DOHH2 (cell line): ENCODE measurements around the gene PAN3.

Source experiments
- H3F3A ChIP-seq: fragments of 200-600 bp; sonication (generic), shearing (Covaris generic); 2 replicates; pipeline ENCODE4 v1.6.0; 2016; ENCODE audit warnings: antibody characterized with exemption, mild to moderate bottlenecking; ENCODE audit not compliant: control insufficient read depth, insufficient read depth
- H3K27ac ChIP-seq: fragments of 200-600 bp; sonication (generic); 2 replicates; pipeline ENCODE4 v1.5.1; 2014; ENCODE audit warnings: low read depth, mild to moderate bottlenecking, low read length, moderate library complexity
- H3K27me3 ChIP-seq: fragments of 200-600 bp; sonication (generic); 2 replicates; pipeline ENCODE4 v1.6.1; 2014; ENCODE audit warnings: mild to moderate bottlenecking, low read length, mixed read lengths; ENCODE audit not compliant: control insufficient read depth
- H3K36me3 ChIP-seq: fragments of 200-600 bp; sonication (generic); 2 replicates; pipeline ENCODE4 v1.6.1; 2014; ENCODE audit warnings: mild to moderate bottlenecking, low read length, moderate library complexity, mixed read lengths; ENCODE audit not compliant: control insufficient read depth
- H3K4me1 ChIP-seq: fragments of 200-600 bp; sonication (generic); 2 replicates; pipeline ENCODE4 v1.6.1; 2014; ENCODE audit warnings: mild to moderate bottlenecking, low read length, mixed read lengths; ENCODE audit not compliant: control insufficient read depth
- H3K4me2 ChIP-seq: fragments of 200-600 bp; sonication (generic); 2 replicates; pipeline ENCODE4 v1.6.0; 2014; ENCODE audit warnings: mild to moderate bottlenecking, low read length, moderate library complexity
- H3K4me3 ChIP-seq: fragments of 200-600 bp; sonication (generic); 2 replicates; pipeline ENCODE4 v1.5.1; 2014; ENCODE audit warnings: mild to moderate bottlenecking, low read length, mixed read lengths
- H3K79me2 ChIP-seq: fragments of 200-600 bp; sonication (generic); 2 replicates; pipeline ENCODE4 v1.6.1; 2014; ENCODE audit warnings: mild to moderate bottlenecking, low read length, mixed read lengths; ENCODE audit not compliant: control insufficient read depth
- H3K9me2 ChIP-seq: fragments of 200-600 bp; sonication (generic); replicated peaks from 2 replicates; pipeline ENCODE4 v1.6.1; 2014; ENCODE audit warnings: mild to moderate bottlenecking, low read length, mixed read lengths; ENCODE audit not compliant: control insufficient read depth
- H3K9me3 ChIP-seq: fragments of 200-600 bp; sonication (generic); 2 replicates; pipeline ENCODE4 v1.6.1; 2014; ENCODE audit warnings: antibody characterized with exemption, low read length, mixed read lengths; ENCODE audit not compliant: control insufficient read depth, insufficient read depth
- H4K20me1 ChIP-seq: fragments of 200-600 bp; sonication (generic); 2 replicates; pipeline ENCODE4 v1.6.0; 2014; ENCODE audit warnings: low read depth, mild to moderate bottlenecking, antibody characterized with exemption, low read length, moderate library complexity; ENCODE audit not compliant: control insufficient read depth, insufficient read depth
- CTCF ChIP-seq: fragments of 200-600 bp; sonication (generic); IDR thresholded peaks from one replicate; pipeline ENCODE4 v1.5.1; 2014; ENCODE audit warnings: antibody characterized with exemption, mild to moderate bottlenecking, low read depth, low read length; ENCODE audit not compliant: poor library complexity, severe bottlenecking
- EZH2phosphoT487 ChIP-seq: fragments of 200-600 bp; sonication (generic); IDR thresholded peaks from 2 replicates; pipeline ENCODE4 v1.6.1; 2017; ENCODE audit warnings: borderline replicate concordance, mild to moderate bottlenecking, antibody characterized with exemption, low read length, moderate library complexity, mixed read lengths

PAN3 gene

DNA sequence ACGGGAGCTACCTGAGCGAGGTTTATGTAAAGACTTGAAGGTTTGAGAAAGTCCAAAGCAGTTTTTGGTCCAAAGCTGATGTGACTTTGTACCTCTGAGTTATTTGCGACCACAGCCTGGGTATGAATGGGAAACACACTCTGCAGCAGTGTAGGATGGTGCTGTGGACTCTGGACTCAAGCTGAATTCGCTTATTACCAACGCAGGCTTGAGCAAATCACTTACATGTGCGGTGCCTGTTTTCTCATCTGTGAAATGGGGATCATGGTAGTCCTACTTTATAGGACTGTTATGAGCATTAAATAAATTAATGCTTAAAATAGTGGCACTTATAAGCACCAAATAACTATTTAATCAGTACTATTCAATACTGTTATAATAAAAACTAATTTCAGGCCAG lies 176.5 kb downstream of the PAN3 start:
- H3K79me2 ChIP-seq, result no peaks in the 10 kb centered on the region
- no peak overlapping the region for H3K27ac ChIP-seq
- no peak overlapping the region for H3K4me3 ChIP-seq
- no peaks in the 10 kb centered on the region for H3F3A ChIP-seq
- no peaks in the 10 kb centered on the region for H3K9me3 ChIP-seq
- no peak for TF ChIP-seq CTCF
- no peak for TF ChIP-seq EZH2phosphoT487
- no peaks in the 10 kb centered on the region for H3K4me1 ChIP-seq
- no peak overlapping the region for H3K4me2 ChIP-seq
- H4K20me1 ChIP-seq, result no peaks in the 10 kb centered on the region; the same call in 1 of the 2 replicates
- no peaks in the 10 kb centered on the region for H3K36me3 ChIP-seq
- no peaks in the 10 kb centered on the region for H3K9me2 ChIP-seq
- H3K27me3 ChIP-seq, result no peaks in the 10 kb centered on the region

GRCh38 chr13:28316129-28316528 lies 177.8 kb downstream of the PAN3 start:
- Histone ChIP-seq H3K9me3 (no peaks in the 10 kb centered on the region), H3K36me3 (no peaks in the 10 kb centered on the region), H3K79me2 (no peaks in the 10 kb centered on the region)

GRCh38 chr13:28316836-28317235 lies 178.5 kb downstream of the PAN3 start:
- Histone ChIP-seq H3K27ac (no peak overlapping the region), H3K9me3 (no peaks in the 10 kb centered on the region), H3K27me3 (no peaks in the 10 kb centered on the region), H3K4me1 (no peaks in the 10 kb centered on the region), H3K9me2 (no peaks in the 10 kb centered on the region), H3K4me2 (no peak overlapping the region), H4K20me1 (no peaks in the 10 kb centered on the region; the same call in 1 of the 2 replicates), H3F3A (no peaks in the 10 kb centered on the region), H3K4me3 (no peak overlapping the region), H3K79me2 (no peaks in the 10 kb centered on the region), H3K36me3 (no peaks in the 10 kb centered on the region)
- TF ChIP-seq CTCF (no peak), EZH2phosphoT487 (no peak)

More at GRCh38 chr13:28316129-28316528, 177.8 kb downstream of the PAN3 start:
- Histone ChIP-seq H3K4me3 (no peak overlapping the region), H3F3A (no peaks in the 10 kb centered on the region), H3K9me2 (no peaks in the 10 kb centered on the region), H3K4me1 (no peaks in the 10 kb centered on the region), H3K27ac (no peak overlapping the region), H4K20me1 (no peaks in the 10 kb centered on the region; the same call in 1 of the 2 replicates), H3K4me2 (no peak overlapping the region), H3K27me3 (no peaks in the 10 kb centered on the region)
- no peak for TF ChIP-seq EZH2phosphoT487
- TF ChIP-seq CTCF, result no peak

- Histone ChIP-seq H3K9me3 (no peaks in the 10 kb centered on the region), H3K79me2 (no peaks in the 10 kb centered on the region), H3K27ac (no peak overlapping the region), H3K4me3 (no peak overlapping the region), H3K36me3 (no peaks in the 10 kb centered on the region), H4K20me1 (no peaks in the 10 kb centered on the region; the same call in 1 of the 2 replicates), H3K4me2 (no peak overlapping the region), H3F3A (no peaks in the 10 kb centered on the region), H3K4me1 (no peaks in the 10 kb centered on the region), H3K27me3 (no peaks in the 10 kb centered on the region), H3K9me2 (no peaks in the 10 kb centered on the region)
- TF ChIP-seq EZH2phosphoT487 (no peak), CTCF (no peak)
Measured at GRCh38 chr13:28318496-28318895, 180.2 kb downstream of the PAN3 start.
